Chondrocyte (in vitro differentiated cells): ENCODE data around the gene CBL. TPM values are rescaled to one million over a fixed set of nuclear protein-coding genes. Genes with fewer than 3 reads are reported as not detected.

ENCODE experiments used
- DNase-seq: peaks from one replicate; pipeline ENCODE4 v3.0.0; 2021; ENCODE audit warnings: mixed read lengths, low spot score
- H3K27ac Mint-ChIP-seq: one replicate; pipeline ENCODE4 v1.8.0; 2021; ENCODE audit warnings: mild to moderate bottlenecking, moderate library complexity, mixed read lengths; ENCODE audit not compliant: unreplicated experiment
- H3K27me3 Mint-ChIP-seq: 2 replicates; pipeline ENCODE4 v1.8.0; 2021; ENCODE audit warnings: low read depth, mixed read lengths
- H3K36me3 Mint-ChIP-seq: 2 replicates; pipeline ENCODE4 v1.8.0; 2021; ENCODE audit warnings: low read depth, mixed read lengths
- H3K4me1 Mint-ChIP-seq: 2 replicates; pipeline ENCODE4 v1.8.0; 2021; ENCODE audit warnings: low read depth, mild to moderate bottlenecking, mixed read lengths
- H3K4me3 Mint-ChIP-seq: one replicate; pipeline ENCODE4 v1.8.0; 2021; ENCODE audit warnings: mild to moderate bottlenecking, moderate library complexity, mixed read lengths; ENCODE audit not compliant: unreplicated experiment
- H3K9me3 Mint-ChIP-seq: 2 replicates; pipeline ENCODE4 v1.8.0; 2021; ENCODE audit warnings: low read depth, mixed read lengths
- CTCF ChIP-seq: fragments of 200-600 bp; sonication (generic); IDR thresholded peaks from 2 replicates; pipeline ENCODE4 v1.5.0; 2021; ENCODE audit warnings: antibody characterized with exemption, mild to moderate bottlenecking, moderate library complexity
- total RNA-seq: library from RNA; stranded (reverse); gene quantifications from 3 replicates; pipeline ENCODE4 v1.2.1, GENCODE V29; 2021

CBL gene
- total RNA-seq, 1 donor from 2014 or later, result 25.8 TPM

DNA sequence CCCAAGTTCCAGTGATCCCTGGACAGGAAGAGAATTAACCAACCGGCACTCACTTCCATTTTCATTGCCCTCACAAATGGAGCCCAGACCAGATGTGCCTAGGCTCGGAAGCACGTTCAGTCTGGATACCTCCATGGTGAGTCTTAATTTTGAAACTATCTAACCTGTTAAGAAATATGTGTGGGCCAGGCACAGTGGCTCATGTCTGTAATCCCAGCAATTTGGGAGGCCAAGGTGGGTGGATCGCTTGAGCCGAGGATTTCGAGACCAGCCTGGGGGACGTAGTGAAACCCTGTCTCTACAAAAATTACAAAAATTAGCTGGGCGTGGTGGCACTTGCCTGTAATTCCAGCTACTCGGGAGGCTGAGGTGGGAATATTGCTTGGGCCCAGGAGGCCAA, 79.3 kb downstream of the CBL start:
- DNase-seq, result no peak
- H3K27me3 Mint-ChIP-seq, result no peaks in the 10 kb centered on the region
- H3K4me1 Mint-ChIP-seq, result peaks cover 3% of the 10 kb centered on the region
- no peaks in the 10 kb centered on the region for H3K9me3 Mint-ChIP-seq
- H3K4me3 Mint-ChIP-seq, result no peak overlapping the region
- no peak overlapping the region for H3K27ac Mint-ChIP-seq
- peaks cover 24% of the 10 kb centered on the region for H3K36me3 Mint-ChIP-seq
- no peak for TF ChIP-seq CTCF

- peaks cover 27% of the 10 kb centered on the region for H3K36me3 Mint-ChIP-seq
- H3K4me3 Mint-ChIP-seq, result no peak overlapping the region
- no peak overlapping the region for H3K27ac Mint-ChIP-seq
- DNase-seq, result no peak
- no peak for TF ChIP-seq CTCF
- H3K27me3 Mint-ChIP-seq, result no peaks in the 10 kb centered on the region
- H3K4me1 Mint-ChIP-seq, result peaks cover 3% of the 10 kb centered on the region
- no peaks in the 10 kb centered on the region for H3K9me3 Mint-ChIP-seq
These were observed 82.1 kb downstream of the CBL start for GRCh38 chr11:119288219-119288618.

DNA sequence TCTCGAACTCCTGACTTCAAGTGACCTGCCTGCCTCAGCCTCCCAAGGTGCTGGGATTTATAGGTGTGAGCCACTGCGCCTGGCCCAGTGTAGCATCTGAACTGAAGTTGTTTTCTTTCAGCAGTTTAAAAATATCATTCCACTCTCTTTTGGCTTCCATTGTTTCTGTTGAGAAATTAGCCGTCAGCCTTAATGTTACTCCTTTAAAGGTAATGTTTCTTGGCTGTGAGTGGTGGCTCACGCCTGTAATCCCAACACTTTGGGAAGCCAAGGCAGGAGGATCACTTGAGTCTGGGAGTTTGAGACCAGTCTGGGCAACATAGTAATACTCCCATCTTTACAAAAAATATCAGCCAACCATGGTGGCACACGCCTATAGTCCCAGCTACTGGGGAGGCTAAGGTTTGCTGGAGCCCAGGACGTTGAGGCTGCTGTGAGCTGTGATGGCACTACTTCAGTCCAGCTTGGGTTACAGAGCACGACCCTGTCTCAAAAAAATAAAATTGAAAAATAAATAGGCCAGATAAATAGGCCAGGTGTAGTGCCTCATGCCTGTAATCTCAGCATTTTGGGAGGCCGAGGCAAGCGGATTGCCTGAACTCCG, 84.9 kb downstream of the CBL start:
- TF ChIP-seq CTCF, result no peak

GRCh38 chr11:119293461-119293860, 87.3 kb downstream of the CBL start:
- Mint-ChIP-seq H3K9me3 (no peaks in the 10 kb centered on the region), H3K4me3 (no peak overlapping the region), H3K27me3 (no peaks in the 10 kb centered on the region), H3K27ac (no peak overlapping the region), H3K4me1 (peaks cover 13% of the 10 kb centered on the region), H3K36me3 (peaks cover 21% of the 10 kb centered on the region)
- DNase-seq, result no peak
- no peak for TF ChIP-seq CTCF

More for the DNA sequence above, 84.9 kb downstream of the CBL start:
- DNase-seq, result no peak
- H3K27ac Mint-ChIP-seq, result no peak overlapping the region
- H3K27me3 Mint-ChIP-seq, result no peaks in the 10 kb centered on the region
- H3K4me1 Mint-ChIP-seq, result no peaks in the 10 kb centered on the region
- no peak overlapping the region for H3K4me3 Mint-ChIP-seq
- peaks cover 20% of the 10 kb centered on the region for H3K36me3 Mint-ChIP-seq
- no peaks in the 10 kb centered on the region for H3K9me3 Mint-ChIP-seq

GRCh38 chr11:119295178-119295577, 89.0 kb downstream of the CBL start:
- DNase-seq, result no peak
- H3K27ac Mint-ChIP-seq, result no peak overlapping the region
- H3K9me3 Mint-ChIP-seq, result no peaks in the 10 kb centered on the region
- H3K4me3 Mint-ChIP-seq, result no peak overlapping the region
- peaks cover 27% of the 10 kb centered on the region for H3K36me3 Mint-ChIP-seq
- no peaks in the 10 kb centered on the region for H3K27me3 Mint-ChIP-seq
- peak; percentile 54 for TF ChIP-seq CTCF
- H3K4me1 Mint-ChIP-seq, result peaks cover 20% of the 10 kb centered on the region
